Measurements from ENCODE around the gene SNX6. TPM values are rescaled to one million over a fixed set of nuclear protein-coding genes. Genes with fewer than 3 reads are reported as not detected.

The SNX6 gene
- total RNA-seq, 4 donors from 2014 or later, result 80.8 to 154 (median 98.6) TPM

DNA sequence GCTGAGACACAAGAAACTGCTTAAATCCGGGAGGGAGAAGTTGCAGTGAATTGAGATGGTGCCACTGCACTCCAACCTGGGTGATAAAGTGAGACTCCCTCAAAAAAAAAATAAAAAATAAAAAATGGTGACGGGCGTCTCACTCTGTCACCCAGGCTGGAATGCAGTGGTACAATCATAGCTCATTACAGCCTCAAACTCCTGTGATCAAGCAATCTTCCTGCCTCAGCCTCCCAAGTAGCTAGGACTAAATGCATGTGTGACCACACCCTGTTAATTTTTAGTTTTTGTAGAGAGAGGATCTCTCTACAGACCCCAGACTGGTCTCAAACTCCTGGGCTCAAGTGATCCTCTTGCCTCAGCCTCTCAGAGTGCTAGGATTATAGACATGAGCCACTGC is 9.1 kb downstream of the SNX6 start:
- TF ChIP-seq POLR2A (IDR thresholded peaks at IDR 0.05), result no peak
- TF ChIP-seq, protein P1, sequence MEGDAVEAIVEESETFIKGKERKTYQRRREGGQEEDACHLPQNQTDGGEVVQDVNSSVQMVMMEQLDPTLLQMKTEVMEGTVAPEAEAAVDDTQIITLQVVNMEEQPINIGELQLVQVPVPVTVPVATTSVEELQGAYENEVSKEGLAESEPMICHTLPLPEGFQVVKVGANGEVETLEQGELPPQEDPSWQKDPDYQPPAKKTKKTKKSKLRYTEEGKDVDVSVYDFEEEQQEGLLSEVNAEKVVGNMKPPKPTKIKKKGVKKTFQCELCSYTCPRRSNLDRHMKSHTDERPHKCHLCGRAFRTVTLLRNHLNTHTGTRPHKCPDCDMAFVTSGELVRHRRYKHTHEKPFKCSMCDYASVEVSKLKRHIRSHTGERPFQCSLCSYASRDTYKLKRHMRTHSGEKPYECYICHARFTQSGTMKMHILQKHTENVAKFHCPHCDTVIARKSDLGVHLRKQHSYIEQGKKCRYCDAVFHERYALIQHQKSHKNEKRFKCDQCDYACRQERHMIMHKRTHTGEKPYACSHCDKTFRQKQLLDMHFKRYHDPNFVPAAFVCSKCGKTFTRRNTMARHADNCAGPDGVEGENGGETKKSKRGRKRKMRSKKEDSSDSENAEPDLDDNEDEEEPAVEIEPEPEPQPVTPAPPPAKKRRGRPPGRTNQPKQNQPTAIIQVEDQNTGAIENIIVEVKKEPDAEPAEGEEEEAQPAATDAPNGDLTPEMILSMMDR (IDR thresholded peaks at IDR 0.05), result no peak
- Histone ChIP-seq H3K4me1 (peaks cover 0 to 4% of the 10 kb centered on the region in 2 donors), H3K27me3 (no peaks in the 10 kb centered on the region), H3K4me3 (replicated peaks in 1 of 3) (no peak overlapping the region), H3K36me3 (peaks cover 5 to 9% of the 10 kb centered on the region in 2 donors), H3K9me3 (no peaks in the 10 kb centered on the region), H3K27ac (no peak overlapping the region)
- intact Hi-C loops (cut with DNase I), result no loop called here
- WGBS, 2 donors, result 75 to 97% methylated on average over 3 of the region's 3 CpGs
- no peak for DNase-seq

DNA sequence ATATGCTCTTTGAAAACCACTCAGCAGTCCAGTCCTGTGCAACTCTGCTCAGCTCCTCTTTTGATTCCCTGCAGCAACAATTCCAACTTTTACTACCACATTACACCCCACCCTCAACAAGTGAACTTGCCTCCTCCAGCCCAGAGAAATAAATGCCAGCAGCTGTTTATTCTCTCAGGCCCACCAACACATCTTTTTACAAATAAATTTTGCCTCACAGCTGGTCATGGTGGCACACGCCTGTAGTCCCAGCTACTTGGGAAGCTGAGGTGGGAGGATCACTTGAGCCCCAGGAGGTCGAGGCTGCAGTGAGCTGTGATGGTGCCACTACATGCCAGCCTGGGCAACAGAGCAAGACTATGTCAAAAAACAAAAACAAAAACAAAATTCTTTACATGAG is 9.8 kb downstream of the SNX6 start:
- H3K4me1 ChIP-seq, result peaks cover 0 to 4% of the 10 kb centered on the region in 2 donors
- H3K36me3 ChIP-seq, result peaks cover 5 to 9% of the 10 kb centered on the region in 2 donors
- TF ChIP-seq, protein P1 (IDR thresholded peaks at IDR 0.05), result no peak
- TF ChIP-seq POLR2A (IDR thresholded peaks at IDR 0.05), result no peak
- H3K27ac ChIP-seq, result no peak overlapping the region
- H3K4me3 ChIP-seq (replicated peaks in 1 of 3), result no peak overlapping the region
- DNase-seq, result no peak
- 95 to 98% methylated on average over 2 of the region's 2 CpGs for WGBS, 2 donors
- no peaks in the 10 kb centered on the region for H3K27me3 ChIP-seq
- intact Hi-C loops (cut with DNase I), result no loop called here
- H3K9me3 ChIP-seq, result no peaks in the 10 kb centered on the region

DNA sequence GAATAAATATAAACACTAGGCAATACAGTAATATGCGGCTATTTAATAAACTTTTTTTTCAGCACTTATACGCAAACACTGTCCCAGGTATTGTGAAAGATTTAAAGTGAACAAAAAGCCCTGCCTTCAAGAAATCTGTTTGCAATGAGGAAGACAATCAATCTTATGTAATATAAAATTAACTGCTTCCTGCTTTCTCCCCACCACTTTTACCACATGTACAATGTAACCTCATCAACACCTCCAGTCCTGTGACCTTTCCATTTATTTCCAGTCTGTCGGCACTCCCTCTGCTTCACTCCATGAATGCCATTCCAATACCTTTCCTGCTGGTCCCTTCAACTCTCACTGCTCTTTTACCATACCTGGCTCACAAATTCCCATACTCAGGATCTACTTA is 10.5 kb downstream of the SNX6 start:
- H3K9me3 ChIP-seq, result no peaks in the 10 kb centered on the region
- no peak for DNase-seq
- TF ChIP-seq, protein P1 (IDR thresholded peaks at IDR 0.05), result no peak
- TF ChIP-seq POLR2A (IDR thresholded peaks at IDR 0.05), result no peak
- H3K36me3 ChIP-seq, result peaks cover 5 to 9% of the 10 kb centered on the region in 2 donors
- H3K27ac ChIP-seq, result no peak overlapping the region
- H3K4me1 ChIP-seq, result peaks cover 0 to 4% of the 10 kb centered on the region in 2 donors
- no peaks in the 10 kb centered on the region for H3K27me3 ChIP-seq
- no peak overlapping the region for H3K4me3 ChIP-seq (replicated peaks in 1 of 3)
- 85 to 91% methylated on average over 3 of the region's 3 CpGs for WGBS, 2 donors
- intact Hi-C loops (cut with DNase I), result no loop called here

DNA sequence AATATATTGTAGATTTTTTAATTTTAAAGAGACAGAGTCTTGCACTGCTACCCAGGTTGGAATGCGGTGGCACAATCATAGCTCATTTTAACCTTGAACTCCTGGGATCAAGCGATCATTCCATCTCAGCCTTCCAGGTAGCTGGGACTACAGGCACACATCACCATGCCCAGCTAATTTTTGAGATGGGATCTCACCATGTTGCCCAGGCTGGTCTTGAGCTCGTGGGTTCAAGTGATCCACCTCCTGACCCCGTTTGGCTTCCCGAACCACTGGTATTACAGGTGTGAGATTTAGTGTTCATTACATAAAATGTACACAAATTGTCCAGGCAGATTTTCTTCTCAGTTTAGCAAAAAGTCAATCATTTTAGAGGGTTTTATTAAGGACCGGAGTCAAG is 13.6 kb downstream of the SNX6 start:
- Histone ChIP-seq H3K36me3 (peaks cover 0 to 5% of the 10 kb centered on the region in 2 donors), H3K9me3 (no peaks in the 10 kb centered on the region), H3K27ac (no peak overlapping the region), H3K4me3 (replicated peaks in 1 of 3) (no peak overlapping the region), H3K4me1 (no peaks in the 10 kb centered on the region), H3K27me3 (no peaks in the 10 kb centered on the region)
- intact Hi-C loops (cut with DNase I), result no loop called here
- 96 to 97% methylated on average over 6 of the region's 6 CpGs for WGBS, 2 donors
- DNase-seq, result no peak
- TF ChIP-seq, protein P1 (IDR thresholded peaks at IDR 0.05), result no peak
- no peak for TF ChIP-seq POLR2A (IDR thresholded peaks at IDR 0.05)

DNA sequence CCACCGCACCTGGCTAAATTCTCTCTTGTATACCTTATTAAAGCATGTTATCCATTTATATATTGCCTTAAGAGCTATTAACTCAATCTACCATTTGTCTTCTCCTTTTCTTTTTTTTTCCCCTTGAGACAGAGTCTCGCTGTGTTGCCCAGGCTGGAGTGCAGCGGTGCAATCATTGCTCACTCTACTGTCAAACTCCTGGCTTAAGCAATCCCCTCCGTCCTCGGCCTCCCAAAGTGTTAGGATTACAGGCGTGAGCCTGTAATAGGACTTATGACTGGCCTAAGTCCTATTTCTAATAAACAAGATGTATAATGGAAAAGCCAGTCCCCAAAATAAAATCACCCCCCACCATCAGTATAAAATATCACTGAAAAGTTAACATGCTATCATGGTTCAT is 14.4 kb downstream of the SNX6 start:
- no peaks in the 10 kb centered on the region for H3K27me3 ChIP-seq
- no peak overlapping the region for H3K27ac ChIP-seq
- H3K9me3 ChIP-seq, result no peaks in the 10 kb centered on the region
- TF ChIP-seq POLR2A (IDR thresholded peaks at IDR 0.05), result no peak
- TF ChIP-seq, protein P1 (IDR thresholded peaks at IDR 0.05), result no peak
- no peak for DNase-seq
- 95 to 97% methylated on average over 6 of the region's 6 CpGs for WGBS, 2 donors
- H3K4me3 ChIP-seq (replicated peaks in 1 of 3), result no peak overlapping the region
- intact Hi-C loops (cut with DNase I), result no loop called here
- H3K4me1 ChIP-seq, result no peaks in the 10 kb centered on the region
- peaks cover 0 to 5% of the 10 kb centered on the region in 2 donors for H3K36me3 ChIP-seq
